Activated CD8-positive, alpha-beta memory T cell treated with anti-CD3 and anti-CD28 coated beads for 48 hours (primary cell): Measurements from ENCODE around the gene TEX28.
"Not testable (repeated sequence)": the region's sequence is repeated elsewhere in the genome, so short reads cannot be mapped to it uniquely, and the experiment has no call there.

ENCODE experiments used
- DNase-seq, 3 experiments: peaks; one replicate each; pipeline ENCODE4 v3.0.0-alpha.2; 2020; ENCODE audit warnings: low read depth in 2 of 3, low spot score in 2 of 3

Gene TEX28

GRCh38 chrX:154312116-154312515 is 17.2 kb upstream of the TEX28 start:
- DNase-seq: no peak

- no peak for DNase-seq
Observed at GRCh38 chrX:154310616-154311536, 16.0 kb upstream of the TEX28 start.

GRCh38 chrX:154309041-154309775 is 14.3 kb upstream of the TEX28 start:
- DNase-seq: no peak

- peak; percentile 49 to 63 (median 62) for DNase-seq
Observed at GRCh38 chrX:154308108-154308946, 13.4 kb upstream of the TEX28 start.

- no peak for DNase-seq
Observed at GRCh38 chrX:154307202-154307601, 12.3 kb upstream of the TEX28 start.

- DNase-seq: no peak
Observed at GRCh38 chrX:154305541-154306205, 10.7 kb upstream of the TEX28 start.

- DNase-seq: no peak
Observed at GRCh38 chrX:154304846-154305245, 9.9 kb upstream of the TEX28 start.

- no peak for DNase-seq
Observed at GRCh38 chrX:154303476-154303875, 8.6 kb upstream of the TEX28 start.

GRCh38 chrX:154302998-154303397 is 8.1 kb upstream of the TEX28 start:
- DNase-seq: not testable (repeated sequence)

GRCh38 chrX:154300816-154301215 is 5.9 kb upstream of the TEX28 start:
- DNase-seq: no peak

- no peak for DNase-seq
Observed at GRCh38 chrX:154298312-154298711, 3.4 kb upstream of the TEX28 start.

- DNase-seq: no peak
Observed at GRCh38 chrX:154296731-154297130, 1.8 kb upstream of the TEX28 start.

GRCh38 chrX:154295664-154296310 is 863 bp upstream of the TEX28 start, which contains the start of gene TKTL1:
TSS of gene TKTL1 (plus strand) at chrX:154295795. CDS start at chrX:154295860, 65 bp downstream.
- DNase-seq: no peak

- not testable (repeated sequence) for DNase-seq
Observed at GRCh38 chrX:154286406-154286805, 8.5 kb downstream of the TEX28 start.

GRCh38 chrX:154284489-154285338 is 10.2 kb downstream of the TEX28 start:
- not testable (repeated sequence) for DNase-seq

GRCh38 chrX:154269245-154269644 is 25.7 kb downstream of the TEX28 start:
- DNase-seq: not testable (repeated sequence)

- not testable (repeated sequence) for DNase-seq
Observed at GRCh38 chrX:154263072-154263471, 31.9 kb downstream of the TEX28 start.

GRCh38 chrX:154258711-154259110 is 36.2 kb downstream of the TEX28 start:
- DNase-seq: not testable (repeated sequence)

GRCh38 chrX:154257282-154257681 is 37.6 kb downstream of the TEX28 start, which contains the start of gene OPN1MW3:
TSS of gene OPN1MW3 (plus strand) at chrX:154257582. CDS start at chrX:154257620, 38 bp downstream.
- DNase-seq: not testable (repeated sequence)
